ENCODE results near the gene CAMKV. TPM values are rescaled to one million over a fixed set of nuclear protein-coding genes. Genes with fewer than 3 reads are reported as not detected.

The CAMKV gene
- total RNA-seq, 3 donors from 2014 or later: 1.5 TPM; not detected in 2

DNA sequence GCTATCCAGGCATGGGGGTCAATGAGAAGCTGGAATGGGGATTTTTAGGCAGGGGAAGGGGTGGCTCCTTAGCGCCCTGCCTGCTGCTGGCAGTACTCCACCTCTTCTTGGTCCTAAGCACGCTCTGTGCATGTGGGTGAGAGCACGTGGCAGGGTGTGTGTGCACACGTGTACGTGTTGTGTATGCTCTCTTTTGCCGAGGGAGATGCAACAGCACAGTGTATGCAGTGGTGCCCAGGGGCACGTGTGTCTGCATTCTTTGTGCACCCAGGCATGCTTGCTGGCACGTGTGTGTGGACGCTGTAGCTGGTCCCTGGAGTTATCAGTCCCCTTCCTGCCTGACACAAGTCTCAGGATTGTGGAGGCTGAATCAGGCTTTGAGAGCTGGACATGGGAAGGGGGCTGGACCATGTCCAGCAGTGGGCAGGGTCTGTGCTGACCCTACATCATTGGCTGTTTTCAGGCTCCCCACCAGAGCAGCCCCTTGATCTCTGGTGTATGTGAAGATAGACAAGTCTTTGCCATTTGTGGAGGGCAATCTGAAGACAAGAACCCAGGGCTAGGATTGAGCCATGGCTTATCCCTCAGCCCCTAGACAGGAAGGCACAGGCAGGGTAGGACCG lies 1.9 kb upstream of the CAMKV start:
- intact Hi-C loops (cut with DNase I; ENCODE audit: low total_unique reads): no loop called here
- H3K9me3 ChIP-seq: no peaks in the 10 kb centered on the region
- no peak overlapping the region for H3K27ac ChIP-seq
- H3K4me3 ChIP-seq: no peak overlapping the region
- peaks cover 3 to 22% of the 10 kb centered on the region in 2 donors for H3K27me3 ChIP-seq
- no peaks in the 10 kb centered on the region for H3K36me3 ChIP-seq
- no peak for DNase-seq (ENCODE audit: low spot score in 2 of 2)
- TF ChIP-seq, protein P1, sequence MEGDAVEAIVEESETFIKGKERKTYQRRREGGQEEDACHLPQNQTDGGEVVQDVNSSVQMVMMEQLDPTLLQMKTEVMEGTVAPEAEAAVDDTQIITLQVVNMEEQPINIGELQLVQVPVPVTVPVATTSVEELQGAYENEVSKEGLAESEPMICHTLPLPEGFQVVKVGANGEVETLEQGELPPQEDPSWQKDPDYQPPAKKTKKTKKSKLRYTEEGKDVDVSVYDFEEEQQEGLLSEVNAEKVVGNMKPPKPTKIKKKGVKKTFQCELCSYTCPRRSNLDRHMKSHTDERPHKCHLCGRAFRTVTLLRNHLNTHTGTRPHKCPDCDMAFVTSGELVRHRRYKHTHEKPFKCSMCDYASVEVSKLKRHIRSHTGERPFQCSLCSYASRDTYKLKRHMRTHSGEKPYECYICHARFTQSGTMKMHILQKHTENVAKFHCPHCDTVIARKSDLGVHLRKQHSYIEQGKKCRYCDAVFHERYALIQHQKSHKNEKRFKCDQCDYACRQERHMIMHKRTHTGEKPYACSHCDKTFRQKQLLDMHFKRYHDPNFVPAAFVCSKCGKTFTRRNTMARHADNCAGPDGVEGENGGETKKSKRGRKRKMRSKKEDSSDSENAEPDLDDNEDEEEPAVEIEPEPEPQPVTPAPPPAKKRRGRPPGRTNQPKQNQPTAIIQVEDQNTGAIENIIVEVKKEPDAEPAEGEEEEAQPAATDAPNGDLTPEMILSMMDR (IDR thresholded peaks at IDR 0.05): no peak
- TF ChIP-seq POLR2A (IDR thresholded peaks at IDR 0.05): no peak
- no peak for TF ChIP-seq POLR2AphosphoS5 (IDR thresholded peaks at IDR 0.05)
- H3K4me1 ChIP-seq: peaks cover 0 to 6% of the 10 kb centered on the region in 2 donors

DNA sequence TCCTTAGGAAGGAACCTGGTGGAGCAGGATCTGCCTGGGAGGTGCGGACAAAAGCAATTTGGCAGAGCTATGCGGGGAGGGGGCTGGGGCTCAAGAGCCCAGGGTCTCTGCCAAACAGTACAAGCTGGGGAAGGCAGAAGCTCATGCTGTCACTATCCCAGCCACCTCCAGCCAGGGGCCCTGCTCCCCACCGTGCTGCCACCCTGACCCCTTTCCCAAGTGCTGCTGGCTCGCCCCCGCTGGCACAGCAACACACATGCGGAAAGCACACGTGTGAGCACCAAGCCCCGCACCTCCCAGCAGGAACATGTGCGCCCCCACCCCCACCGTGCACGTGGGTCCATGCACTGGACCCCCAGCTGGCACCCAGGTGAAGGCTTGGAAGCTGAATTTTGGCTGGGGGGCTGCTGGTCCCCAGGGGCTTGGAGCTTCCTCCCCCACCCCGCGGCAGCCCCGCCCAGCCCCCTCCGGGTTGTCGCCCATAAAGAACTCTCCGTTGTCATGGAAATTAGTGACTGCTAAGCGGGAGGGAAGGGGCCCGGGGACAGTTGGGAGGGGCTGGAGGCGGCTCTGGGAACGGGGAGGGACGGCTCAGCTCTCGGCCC lies 742 bp downstream of the CAMKV start:
- Histone ChIP-seq H3K9me3 (no peaks in the 10 kb centered on the region), H3K4me1 (peaks cover 0 to 6% of the 10 kb centered on the region in 2 donors), H3K27ac (no peak overlapping the region), H3K4me3 (peak overlapping the region; percentile 28 to 63 (median 44)), H3K27me3 (peaks cover 3 to 22% of the 10 kb centered on the region in 2 donors), H3K36me3 (no peaks in the 10 kb centered on the region)
- DNase-seq (ENCODE audit: low spot score in 2 of 2): no peak
- TF ChIP-seq, protein P1 (IDR thresholded peaks at IDR 0.05): no peak
- TF ChIP-seq POLR2A (IDR thresholded peaks at IDR 0.05) (no peak), POLR2AphosphoS5 (IDR thresholded peaks at IDR 0.05) (no peak)
- intact Hi-C loops (cut with DNase I; ENCODE audit: low total_unique reads): loop anchor here (2.0 to 10.0 kb wide), 2 partner anchors 318 to 1864 kb away; no protein-coding TSS in a partner anchor

DNA sequence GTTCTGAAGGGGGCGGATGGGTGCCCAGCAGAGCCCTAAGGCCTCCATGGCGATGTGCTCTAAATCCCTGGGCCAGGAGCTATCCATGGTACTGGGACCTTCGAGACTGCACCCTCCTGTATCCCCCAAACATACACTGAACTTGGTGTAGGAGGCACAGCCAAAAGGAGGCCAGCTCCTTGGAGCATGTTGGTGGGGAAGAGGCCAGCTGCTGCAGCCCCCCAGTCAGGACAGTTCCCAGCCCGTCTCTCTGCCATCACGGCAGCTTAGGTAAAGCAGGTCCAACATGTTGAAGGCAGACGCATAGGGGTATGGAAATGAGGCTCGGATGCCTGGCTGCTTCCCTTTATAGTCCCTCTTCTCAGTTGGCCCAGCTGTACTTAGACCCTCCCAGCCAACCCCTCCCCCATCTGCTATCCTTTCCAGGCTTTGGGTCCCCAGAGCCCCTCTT lies 1.8 kb downstream of the CAMKV start:
- Histone ChIP-seq H3K36me3 (no peaks in the 10 kb centered on the region), H3K9me3 (no peaks in the 10 kb centered on the region), H3K4me1 (peaks cover 0 to 6% of the 10 kb centered on the region in 2 donors), H3K27ac (no peak overlapping the region), H3K27me3 (peaks cover 3 to 22% of the 10 kb centered on the region in 2 donors), H3K4me3 (no peak overlapping the region)
- DNase-seq (ENCODE audit: low spot score in 2 of 2): no peak
- TF ChIP-seq POLR2A (IDR thresholded peaks at IDR 0.05) (no peak), POLR2AphosphoS5 (IDR thresholded peaks at IDR 0.05) (no peak)
- TF ChIP-seq, protein P1 (IDR thresholded peaks at IDR 0.05): no peak
- intact Hi-C loops (cut with DNase I; ENCODE audit: low total_unique reads): loop anchor here (2.0 to 10.0 kb wide), 2 partner anchors 319 to 1863 kb away; no protein-coding TSS in a partner anchor

DNA sequence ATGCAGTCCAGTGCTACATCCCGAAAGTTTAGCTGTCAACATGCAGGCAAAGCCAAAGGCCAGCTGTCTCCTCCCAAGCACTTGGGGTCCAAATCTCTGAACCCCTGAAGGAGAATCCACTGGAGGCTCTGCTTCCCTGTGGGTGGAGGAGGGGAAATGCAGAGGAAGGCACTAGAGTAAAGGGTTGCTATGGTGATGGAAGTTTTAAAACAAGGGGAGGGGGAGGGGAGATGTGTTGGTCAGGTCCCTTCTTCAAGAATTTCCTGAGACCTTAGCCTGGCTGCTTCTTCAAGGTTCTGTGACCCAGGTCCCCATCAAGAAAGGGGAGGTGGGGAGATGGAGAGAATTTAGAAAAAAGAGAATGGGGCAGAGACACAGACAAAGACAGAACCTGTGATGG lies 2.3 kb downstream of the CAMKV start:
- TF ChIP-seq, protein P1 (IDR thresholded peaks at IDR 0.05): no peak
- no peak for TF ChIP-seq POLR2AphosphoS5 (IDR thresholded peaks at IDR 0.05)
- no peaks in the 10 kb centered on the region for H3K36me3 ChIP-seq
- no peak for DNase-seq (ENCODE audit: low spot score in 2 of 2)
- no peak overlapping the region for H3K27ac ChIP-seq
- intact Hi-C loops (cut with DNase I; ENCODE audit: low total_unique reads): loop anchor here (10.0 kb wide), 1 partner anchor 1863 kb away; no protein-coding TSS in a partner anchor
- peaks cover 3 to 22% of the 10 kb centered on the region in 2 donors for H3K27me3 ChIP-seq
- H3K9me3 ChIP-seq: no peaks in the 10 kb centered on the region
- no peak overlapping the region for H3K4me3 ChIP-seq
- H3K4me1 ChIP-seq: peaks cover 0 to 6% of the 10 kb centered on the region in 2 donors

DNA sequence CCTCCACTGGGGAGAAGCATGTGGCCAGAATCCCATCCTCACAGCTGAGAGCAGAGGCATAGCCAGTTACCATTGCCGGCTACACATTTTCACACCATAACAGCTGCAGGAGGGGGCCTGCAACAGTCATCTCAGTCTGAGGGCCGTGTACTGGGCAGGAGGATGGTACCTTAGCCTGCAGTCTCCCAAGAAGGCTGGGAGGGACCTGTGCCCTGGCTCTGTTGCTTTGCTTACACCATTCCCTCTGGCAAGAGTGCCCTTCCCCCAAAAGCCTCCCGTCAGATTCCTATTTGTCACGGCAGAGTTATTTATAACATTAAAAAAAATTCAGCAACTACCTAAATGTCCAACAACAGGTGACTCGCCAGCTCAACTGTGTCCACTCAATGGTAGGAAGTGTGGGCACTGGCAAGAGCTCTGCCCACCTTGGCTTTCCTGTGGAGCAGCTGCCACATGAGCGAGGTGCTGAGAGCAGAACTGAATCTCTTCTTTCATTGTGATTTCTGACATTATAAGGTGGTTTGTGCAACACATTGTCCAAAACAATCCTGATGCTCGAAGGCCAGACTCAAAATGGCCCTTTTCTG lies 4.4 kb downstream of the CAMKV start:
- no peak for DNase-seq (ENCODE audit: low spot score in 2 of 2)
- Histone ChIP-seq H3K4me1 (peaks cover 0 to 6% of the 10 kb centered on the region in 2 donors), H3K27ac (no peak overlapping the region), H3K4me3 (no peak overlapping the region), H3K36me3 (no peaks in the 10 kb centered on the region), H3K9me3 (no peaks in the 10 kb centered on the region), H3K27me3 (peaks cover 3 to 20% of the 10 kb centered on the region in 2 donors)
- TF ChIP-seq POLR2A (IDR thresholded peaks at IDR 0.05) (no peak), POLR2AphosphoS5 (IDR thresholded peaks at IDR 0.05) (no peak)
- TF ChIP-seq, protein P1 (IDR thresholded peaks at IDR 0.05): no peak
- intact Hi-C loops (cut with DNase I; ENCODE audit: low total_unique reads): loop anchor here (10.0 kb wide), 1 partner anchor 1860 kb away; no protein-coding TSS in a partner anchor
